Large intestine (tissue), 3 donors: ENCODE data around the gene SNX25. TPM values are rescaled to one million over a fixed set of nuclear protein-coding genes. Genes with fewer than 3 reads are reported as not detected.
"Not testable (repeated sequence)": the region's sequence is repeated elsewhere in the genome, so short reads cannot be mapped to it uniquely, and the experiment has no call there.

ENCODE experiments used
- DNase-seq, 2 donors: peaks; one replicate each; pipeline versions ENCODE4 v3.0.0 to v3.0.0-alpha.2; 2013
- H3K27ac ChIP-seq: one replicate; pipeline ENCODE4 v1.5.1; 2013; ENCODE audit warnings: low read length
- H3K27me3 ChIP-seq: 2 replicates; pipeline ENCODE4 v1.6.1; 2013; ENCODE audit warnings: low read length; ENCODE audit not compliant: control insufficient read depth, insufficient read depth
- H3K36me3 ChIP-seq: 2 replicates; pipeline ENCODE4 v1.6.1; 2013; ENCODE audit warnings: low read length; ENCODE audit not compliant: control insufficient read depth, insufficient read depth
- H3K4me1 ChIP-seq: one replicate; pipeline ENCODE4 v1.6.1; 2013; ENCODE audit warnings: low read length; ENCODE audit not compliant: control insufficient read depth, insufficient read depth
- H3K4me3 ChIP-seq: one replicate; pipeline ENCODE4 v1.5.1; 2013; ENCODE audit warnings: low read length
- H3K9me3 ChIP-seq: one replicate; pipeline ENCODE4 v1.6.1; 2013; ENCODE audit warnings: mild to moderate bottlenecking, low read depth, low read length, moderate library complexity; ENCODE audit not compliant: control insufficient read depth
- WGBS: methylation state at CpG from one replicate; pipeline ENCODE4 v1.1.5; 2013; ENCODE audit warnings: low lambda C conversion rate; ENCODE audit not compliant: insufficient coverage; 5-methylcytosine and 5-hydroxymethylcytosine counted together
- polyA plus RNA-seq: library from polyadenylated mRNA; unstranded; fragments of 120-200 nt; gene quantifications from one replicate; pipeline ENCODE4 v1.2.1, GENCODE V29; 2013

The SNX25 gene
- polyA plus RNA-seq, 1 donor = 13.4 TPM

GRCh38 chr4:185318679-185319078 is 109.3 kb downstream of the SNX25 start:
- 40% methylated on average over 2 of the region's 2 CpGs for WGBS
- Histone ChIP-seq H3K4me3 (no peak overlapping the region), H3K4me1 (no peaks in the 10 kb centered on the region), H3K27me3 (no peaks in the 10 kb centered on the region), H3K27ac (no peak overlapping the region), H3K9me3 (no peaks in the 10 kb centered on the region), H3K36me3 (peaks cover 3% of the 10 kb centered on the region)
- peak; percentile 23 to 58 for DNase-seq

GRCh38 chr4:185322803-185323202 is 113.4 kb downstream of the SNX25 start:
- Histone ChIP-seq H3K27ac (no peak overlapping the region), H3K27me3 (no peaks in the 10 kb centered on the region), H3K9me3 (no peaks in the 10 kb centered on the region), H3K36me3 (no peaks in the 10 kb centered on the region), H3K4me3 (no peak overlapping the region), H3K4me1 (no peaks in the 10 kb centered on the region)
- DNase-seq = no peak
- 100% methylated on average over 2 of the region's 2 CpGs for WGBS

DNA sequence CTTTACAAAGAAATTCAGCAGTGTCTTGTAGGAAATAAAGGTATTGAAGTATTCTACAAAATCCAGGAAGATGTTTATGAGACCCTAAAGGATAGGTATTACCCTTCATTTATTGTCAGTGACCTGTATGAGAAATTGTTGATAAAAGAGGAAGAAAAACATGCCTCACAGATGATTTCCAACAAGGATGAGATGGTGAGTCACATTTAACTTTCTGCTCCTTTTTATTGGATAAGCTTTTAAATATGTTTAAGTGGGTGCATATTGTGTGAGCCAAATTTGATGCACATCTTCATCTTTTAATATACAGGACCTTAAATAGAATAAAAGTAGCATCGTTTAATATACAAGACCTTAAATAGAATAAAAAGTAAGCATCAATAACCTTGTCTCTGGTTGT is 114.2 kb downstream of the SNX25 start:
- no peaks in the 10 kb centered on the region for H3K27me3 ChIP-seq
- DNase-seq = no peak
- no peak overlapping the region for H3K27ac ChIP-seq
- H3K4me1 ChIP-seq = no peaks in the 10 kb centered on the region
- H3K9me3 ChIP-seq = no peaks in the 10 kb centered on the region
- 100% methylated on average over 1 of the region's 1 CpG for WGBS
- H3K36me3 ChIP-seq = no peaks in the 10 kb centered on the region
- H3K4me3 ChIP-seq = no peak overlapping the region

DNA sequence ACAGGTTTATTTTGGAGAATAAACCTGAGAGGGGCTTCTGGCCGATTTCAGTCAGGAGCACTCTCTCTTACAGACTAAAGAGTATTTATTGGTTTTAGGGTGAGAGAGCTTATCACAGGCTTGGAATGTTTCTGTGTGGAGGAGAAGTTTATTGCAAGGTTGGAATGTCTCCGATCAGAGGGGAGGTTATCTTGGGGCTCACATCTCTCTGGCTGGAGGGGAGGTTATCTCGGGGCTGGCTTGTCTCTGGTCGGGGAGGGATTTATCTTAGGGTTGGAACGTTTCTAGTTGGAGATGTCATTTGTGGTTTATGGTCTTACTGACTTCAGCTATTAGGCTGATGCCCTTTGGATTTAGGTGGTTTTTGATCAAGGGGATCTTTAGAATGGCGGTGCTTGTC is 115.0 kb downstream of the SNX25 start:
- H3K27me3 ChIP-seq, H3K9me3 ChIP-seq, H3K4me1 ChIP-seq, H3K36me3 ChIP-seq, DNase-seq, H3K4me3 ChIP-seq, H3K27ac ChIP-seq: not testable (repeated sequence)
- WGBS = 75% methylated on average over 1 of the region's 6 CpGs

- no CpG with 5 or more reads among the region's 1 CpG for WGBS
- not testable (repeated sequence) for H3K27ac ChIP-seq
Measured at GRCh38 chr4:185325721-185326120, 116.3 kb downstream of the SNX25 start.

GRCh38 chr4:185328586-185328985 is 119.2 kb downstream of the SNX25 start:
- DNase-seq = no peak
- Histone ChIP-seq H3K27ac (no peak overlapping the region), H3K27me3 (no peaks in the 10 kb centered on the region), H3K4me1 (no peaks in the 10 kb centered on the region), H3K4me3 (no peak overlapping the region), H3K36me3 (no peaks in the 10 kb centered on the region), H3K9me3 (no peaks in the 10 kb centered on the region)
- WGBS = 100% methylated on average over 2 of the region's 7 CpGs

More at GRCh38 chr4:185325721-185326120, 116.3 kb downstream of the SNX25 start:
- H3K4me1 ChIP-seq, DNase-seq, H3K9me3 ChIP-seq, H3K27me3 ChIP-seq, H3K36me3 ChIP-seq, H3K4me3 ChIP-seq: not testable (repeated sequence)

DNA sequence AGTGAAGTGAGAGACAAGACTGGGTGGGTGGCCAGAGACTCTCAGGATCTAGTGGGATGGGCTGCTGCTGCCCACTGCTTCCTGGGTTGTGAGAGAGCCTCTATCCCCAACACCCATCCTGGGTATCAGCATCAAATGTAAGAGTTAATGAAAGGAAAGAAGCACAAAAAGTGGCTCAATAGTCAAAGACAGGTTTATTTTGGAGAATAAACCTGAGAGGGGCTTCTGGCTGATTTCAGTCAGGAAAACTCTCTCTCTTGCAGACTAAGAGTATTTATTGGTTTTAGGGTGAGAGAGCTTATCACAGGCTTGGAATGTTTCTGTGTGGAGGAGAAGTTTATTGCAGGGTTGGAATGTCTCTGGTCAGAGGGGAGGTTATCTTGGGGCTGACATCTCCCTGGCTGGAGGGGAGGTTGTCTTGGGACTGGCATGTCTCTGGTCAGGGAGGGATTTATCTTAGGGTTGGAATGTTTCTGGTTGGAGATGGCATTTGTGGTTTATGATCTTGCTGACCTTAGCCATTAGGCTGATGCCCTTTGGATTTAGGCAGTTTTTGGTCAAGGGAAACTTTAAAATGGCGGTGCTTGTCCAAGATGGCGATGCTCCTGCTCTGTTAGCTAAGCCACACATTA is 120.6 kb downstream of the SNX25 start:
- H3K27me3 ChIP-seq, H3K9me3 ChIP-seq, DNase-seq, H3K4me1 ChIP-seq, H3K27ac ChIP-seq, H3K36me3 ChIP-seq, H3K4me3 ChIP-seq: not testable (repeated sequence)
- WGBS = no CpG with 5 or more reads among the region's 2 CpGs

- no peak overlapping the region for H3K4me3 ChIP-seq
- H3K36me3 ChIP-seq = no peaks in the 10 kb centered on the region
- no peaks in the 10 kb centered on the region for H3K27me3 ChIP-seq
- 100% methylated on average over 1 of the region's 3 CpGs for WGBS
- no peaks in the 10 kb centered on the region for H3K4me1 ChIP-seq
- no peak overlapping the region for H3K27ac ChIP-seq
- H3K9me3 ChIP-seq = no peaks in the 10 kb centered on the region
- no peak for DNase-seq
Measured at GRCh38 chr4:185332575-185333464, 123.4 kb downstream of the SNX25 start.

- no CpG with 5 or more reads among the region's 4 CpGs for WGBS
- H3K4me1 ChIP-seq = no peaks in the 10 kb centered on the region
- H3K27ac ChIP-seq = no peak overlapping the region
- no peak overlapping the region for H3K4me3 ChIP-seq
- peaks cover 1% of the 10 kb centered on the region for H3K36me3 ChIP-seq
- H3K9me3 ChIP-seq = no peaks in the 10 kb centered on the region
- DNase-seq = no peak
- no peaks in the 10 kb centered on the region for H3K27me3 ChIP-seq
Measured at GRCh38 chr4:185334326-185334725, 124.9 kb downstream of the SNX25 start.

GRCh38 chr4:185335579-185335978 is 126.2 kb downstream of the SNX25 start:
- no CpG with 5 or more reads among the region's 1 CpG for WGBS
- no peak for DNase-seq
- no peak overlapping the region for H3K4me3 ChIP-seq
- H3K27ac ChIP-seq = no peak overlapping the region
- H3K27me3 ChIP-seq = no peaks in the 10 kb centered on the region
- peaks cover 9% of the 10 kb centered on the region for H3K36me3 ChIP-seq
- H3K9me3 ChIP-seq = no peaks in the 10 kb centered on the region
- no peaks in the 10 kb centered on the region for H3K4me1 ChIP-seq
